Endometrial microvascular endothelial cells (primary cell): ENCODE measurements around the gene METTL27. TPM values are rescaled to one million over a fixed set of nuclear protein-coding genes. Genes with fewer than 3 reads are reported as not detected.
"Not testable (repeated sequence)": the region's sequence is repeated elsewhere in the genome, so short reads cannot be mapped to it uniquely, and the experiment has no call there.

Source experiments
- in situ Hi-C: cut with HindIII; loops from 2 replicates; pipeline ENCODE4 v1.10.0; 2017; ENCODE audit warnings: low sequenced_read_pairs, low pct_unique_long_range_greater_than_20kb; ENCODE audit errors: inconsistent ontology term
- total RNA-seq: library from RNA; depleted of rRNA; stranded (reverse); fragments of >200 nt; gene quantifications from one replicate; pipeline ENCODE4 v1.2.3, GENCODE V29; 2015; ENCODE audit errors: inconsistent ontology term

Gene METTL27
- total RNA-seq, 1 donor from 2014 or later = 3.6 TPM

DNA sequence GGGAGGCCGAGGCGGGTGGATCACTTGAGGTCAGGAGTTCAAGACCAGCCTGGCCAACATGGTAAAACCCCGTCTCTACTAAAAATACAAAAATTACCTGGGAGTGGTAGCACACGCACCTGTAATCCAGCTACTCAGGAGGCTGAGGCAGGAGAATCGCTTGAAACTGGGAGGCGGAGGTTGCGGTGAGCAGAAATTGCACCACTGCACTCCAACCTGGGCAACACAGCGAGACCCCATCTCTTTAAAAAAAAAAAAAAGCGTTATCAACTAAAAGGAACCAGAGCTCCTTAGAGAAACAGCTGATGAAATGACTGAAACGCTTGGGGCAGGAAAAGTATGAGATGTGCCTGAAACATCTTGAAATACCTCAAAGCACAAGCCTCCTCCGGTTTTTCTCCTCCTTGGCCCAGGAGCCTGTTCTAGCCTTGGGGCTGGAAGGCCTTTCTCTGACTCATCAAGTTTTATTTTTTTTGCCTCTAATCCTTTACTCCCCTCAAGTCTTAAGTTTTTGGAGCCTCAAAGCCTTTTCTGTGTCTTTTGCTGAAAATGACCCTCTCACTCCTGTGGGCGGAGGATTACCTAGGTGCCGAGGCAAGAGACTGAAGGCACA, 2.6 kb upstream of the METTL27 start:
- in situ Hi-C loops = no loop called here

DNA sequence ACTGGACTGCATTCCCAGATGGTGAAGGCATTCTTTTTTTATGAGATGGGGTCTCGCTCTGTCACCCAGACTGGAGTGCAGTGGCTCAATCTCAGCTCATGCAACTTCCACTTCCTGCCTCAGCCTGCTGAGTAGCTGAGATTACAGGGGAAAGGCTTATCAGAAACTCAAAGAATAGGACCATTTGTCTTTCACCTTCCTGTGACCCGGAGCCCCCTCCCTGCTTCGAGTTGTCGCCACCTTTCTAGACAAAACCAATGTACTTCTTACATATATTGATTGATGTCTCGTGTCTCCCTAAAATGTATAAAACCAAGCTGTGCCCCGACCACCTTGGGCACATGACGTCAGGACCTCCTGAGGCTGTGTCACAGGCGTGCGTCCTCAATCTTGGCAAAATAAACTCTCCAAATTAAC, 1.8 kb upstream of the METTL27 start:
- in situ Hi-C loops = no loop called here

DNA sequence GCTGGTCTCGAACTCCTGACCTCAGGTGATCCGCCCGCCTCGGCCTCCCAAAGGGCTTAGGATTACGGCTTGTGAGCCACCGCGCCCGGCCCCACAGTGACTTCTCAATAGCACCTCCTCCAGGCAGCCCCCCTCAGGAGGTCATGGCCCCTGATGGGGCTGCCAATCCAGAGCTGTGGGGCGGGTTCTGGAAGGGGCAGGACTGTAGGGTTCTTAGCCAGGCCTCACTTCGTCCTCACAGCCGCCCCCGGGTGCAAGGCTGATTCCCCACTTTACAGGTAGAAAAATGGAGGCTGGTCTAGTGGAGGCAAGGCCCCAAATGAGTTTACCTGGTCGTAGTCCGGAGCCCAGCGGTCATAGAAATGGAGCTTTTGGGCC, 638 bp downstream of the METTL27 start:
- in situ Hi-C loops = no loop called here

DNA sequence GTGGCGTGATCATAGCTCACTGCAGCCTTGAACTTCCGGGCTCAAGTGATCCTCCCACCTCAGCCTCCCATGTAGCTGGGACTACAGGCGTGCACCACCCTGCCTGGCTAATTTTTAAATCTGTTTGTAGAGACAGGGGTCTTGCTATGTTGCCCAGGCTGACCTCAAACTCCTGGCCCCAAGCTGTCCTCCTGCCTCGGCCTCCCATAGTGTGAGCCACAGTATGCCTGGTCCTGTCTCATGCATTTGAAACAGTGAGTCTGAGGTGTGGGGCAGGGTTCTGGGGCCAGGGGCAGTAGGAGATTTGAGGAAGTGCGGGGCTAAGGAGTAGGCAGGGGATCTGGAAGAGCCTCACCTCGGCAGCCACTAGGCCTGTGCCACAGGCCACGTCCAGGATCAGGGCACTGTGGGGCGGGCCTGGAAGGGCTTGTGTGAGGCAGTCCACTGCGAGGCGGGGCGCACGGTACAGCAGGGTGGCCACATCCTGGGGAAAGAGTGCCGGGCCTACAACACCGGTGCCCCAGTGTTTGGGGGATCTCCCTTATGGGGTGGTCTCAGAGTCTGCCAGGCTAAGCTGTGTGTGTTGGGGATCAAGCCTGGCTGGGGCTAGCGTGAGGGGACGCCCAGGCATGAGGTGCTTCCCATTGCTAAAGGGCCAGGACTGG, 1.5 kb downstream of the METTL27 start:
- in situ Hi-C loops = no loop called here

GRCh38 chr7:73839743-73840714, 2.3 kb downstream of the METTL27 start:
- in situ Hi-C loops = no loop called here

- in situ Hi-C loops = no loop called here
These were observed 3.0 kb downstream of the METTL27 start for GRCh38 chr7:73839290-73839689.

GRCh38 chr7:73838642-73839041, 3.7 kb downstream of the METTL27 start:
- in situ Hi-C loops = no loop called here

DNA sequence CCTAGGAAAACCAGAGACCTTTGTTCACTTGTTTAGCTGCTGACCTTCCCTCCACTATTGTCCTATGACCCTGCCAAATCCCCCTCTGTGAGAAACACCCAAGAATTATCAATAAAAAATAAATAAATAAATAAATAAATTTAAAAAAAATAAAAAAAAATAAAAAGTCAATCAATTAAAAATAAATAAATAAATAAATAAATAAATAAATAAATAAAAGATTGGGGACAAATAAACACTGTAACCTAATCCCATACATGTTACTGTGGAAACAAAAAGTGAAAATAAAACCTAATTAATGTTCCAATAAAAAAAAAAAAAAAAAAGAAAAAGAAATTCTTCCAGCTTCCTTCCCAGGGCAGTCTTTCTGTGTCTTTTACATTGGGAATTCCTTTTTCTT, 5.1 kb downstream of the METTL27 start:
- in situ Hi-C loops = not testable (repeated sequence)

DNA sequence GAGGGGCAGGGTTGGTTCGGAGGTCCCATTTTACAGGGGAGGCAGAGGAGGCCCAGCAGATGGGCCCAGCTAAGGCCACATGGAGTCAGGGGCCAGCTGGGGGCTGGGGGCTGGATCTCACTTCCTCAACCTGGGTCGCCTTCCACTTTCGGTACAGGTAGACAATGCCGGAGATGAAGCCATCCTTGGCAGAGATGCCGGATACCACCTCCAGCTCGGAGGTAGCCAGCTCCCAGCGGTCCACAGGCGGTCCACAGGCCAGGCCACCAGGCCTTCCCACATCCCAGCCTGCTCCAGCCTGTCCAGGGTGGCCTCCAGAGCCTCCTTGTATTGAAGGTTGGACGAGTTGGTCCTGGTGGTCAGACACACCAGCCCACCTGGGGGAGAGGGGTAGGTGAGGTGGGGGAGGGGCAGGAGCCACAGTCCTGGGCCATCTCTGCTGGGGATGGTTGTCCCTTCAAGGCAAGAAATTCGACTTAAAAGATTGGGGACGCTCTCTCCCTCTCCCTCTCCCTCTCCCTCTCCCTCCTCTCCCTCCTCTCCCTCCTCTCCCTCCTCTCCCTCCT, 7.6 kb downstream of the METTL27 start:
- in situ Hi-C loops = no loop called here

DNA sequence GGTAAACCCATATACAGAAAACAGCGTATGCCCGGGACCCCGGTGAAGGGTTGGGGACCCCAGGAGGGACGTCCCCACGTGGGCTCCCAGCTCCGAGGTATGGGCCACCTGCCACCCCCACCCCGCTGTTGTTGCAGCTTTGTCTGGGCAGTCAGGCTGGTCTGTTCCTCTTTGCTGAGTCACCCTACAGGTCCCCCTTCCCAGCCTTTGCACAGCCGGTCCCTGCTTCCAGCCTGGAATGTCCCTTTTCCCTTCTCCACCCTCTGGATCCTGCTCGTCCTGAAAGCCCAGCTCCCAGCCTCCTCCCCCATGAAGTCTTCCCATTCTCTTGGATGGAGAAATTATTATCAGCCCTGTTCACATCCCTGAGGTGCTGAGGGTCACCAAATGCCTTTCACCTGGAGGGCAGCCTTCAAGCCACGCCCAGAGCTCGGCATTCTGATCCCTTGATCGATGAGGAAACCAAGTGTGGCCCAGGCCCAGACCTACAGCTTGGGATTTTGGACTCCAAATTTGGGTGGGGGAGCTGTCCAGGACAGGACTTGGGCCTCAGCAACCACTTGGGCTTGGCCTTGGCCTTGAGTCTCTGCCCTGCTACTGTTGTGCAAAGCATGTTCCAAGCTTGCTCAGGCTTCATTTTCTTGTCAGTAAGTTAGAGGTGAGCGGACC, 8.9 kb downstream of the METTL27 start:
- in situ Hi-C loops = no loop called here

DNA sequence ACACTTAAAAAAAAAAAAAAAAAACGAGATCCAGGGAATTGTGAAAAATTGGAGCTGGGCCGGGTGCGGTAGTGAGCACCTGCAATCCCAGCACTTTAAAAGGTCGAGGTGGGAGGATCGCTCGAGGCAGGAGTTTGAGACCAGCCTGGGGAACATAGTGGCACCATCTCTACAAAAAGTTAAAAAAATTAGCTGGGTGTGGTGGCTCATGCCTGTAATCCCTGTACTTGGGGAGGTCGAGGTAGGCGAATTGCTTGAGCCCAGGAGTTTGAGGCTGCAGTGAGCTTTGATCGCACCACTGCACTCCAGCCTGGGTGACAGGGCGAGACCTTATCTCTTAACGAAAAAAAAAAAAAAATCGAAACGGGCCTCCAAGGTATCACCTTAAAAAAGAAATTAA, 9.5 kb downstream of the METTL27 start:
- in situ Hi-C loops = no loop called here

DNA sequence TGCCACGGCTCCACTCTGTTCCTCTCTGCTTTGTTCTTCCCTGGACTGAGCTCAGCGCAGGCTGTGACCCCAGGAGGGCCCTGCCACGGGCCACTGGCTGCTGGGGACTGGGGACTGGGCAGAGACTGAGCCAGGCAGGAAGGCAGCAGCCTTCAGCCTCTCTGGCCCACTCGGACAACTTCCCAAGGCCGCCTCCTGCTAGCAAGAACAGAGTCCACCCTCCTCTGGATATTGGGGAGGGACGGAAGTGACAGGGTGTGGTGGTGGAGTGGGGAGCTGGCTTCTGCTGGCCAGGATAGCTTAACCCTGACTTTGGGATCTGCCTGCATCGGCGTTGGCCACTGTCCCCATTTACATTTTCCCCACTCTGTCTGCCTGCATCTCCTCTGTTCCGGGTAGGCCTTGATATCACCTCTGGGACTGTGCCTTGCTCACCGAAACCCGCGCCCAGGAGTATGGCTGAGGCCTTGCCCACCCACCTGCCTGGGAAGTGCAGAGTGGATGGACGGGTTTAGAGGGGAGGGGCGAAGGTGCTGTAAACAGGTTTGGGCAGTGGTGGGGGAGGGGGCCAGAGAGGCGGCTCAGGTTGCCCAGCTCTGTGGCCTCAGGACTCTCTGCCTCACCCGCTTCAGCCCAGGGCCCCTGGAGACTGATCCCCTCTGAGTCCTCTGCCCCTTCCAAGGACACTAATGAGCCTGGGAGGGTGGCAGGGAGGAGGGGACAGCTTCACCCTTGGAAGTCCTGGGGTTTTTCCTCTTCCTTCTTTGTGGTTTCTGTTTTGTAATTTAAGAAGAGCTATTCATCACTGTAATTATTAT, 10.3 kb downstream of the METTL27 start:
- in situ Hi-C loops = no loop called here

- in situ Hi-C loops = no loop called here
These were observed 10.8 kb downstream of the METTL27 start for GRCh38 chr7:73831584-73831833.

DNA sequence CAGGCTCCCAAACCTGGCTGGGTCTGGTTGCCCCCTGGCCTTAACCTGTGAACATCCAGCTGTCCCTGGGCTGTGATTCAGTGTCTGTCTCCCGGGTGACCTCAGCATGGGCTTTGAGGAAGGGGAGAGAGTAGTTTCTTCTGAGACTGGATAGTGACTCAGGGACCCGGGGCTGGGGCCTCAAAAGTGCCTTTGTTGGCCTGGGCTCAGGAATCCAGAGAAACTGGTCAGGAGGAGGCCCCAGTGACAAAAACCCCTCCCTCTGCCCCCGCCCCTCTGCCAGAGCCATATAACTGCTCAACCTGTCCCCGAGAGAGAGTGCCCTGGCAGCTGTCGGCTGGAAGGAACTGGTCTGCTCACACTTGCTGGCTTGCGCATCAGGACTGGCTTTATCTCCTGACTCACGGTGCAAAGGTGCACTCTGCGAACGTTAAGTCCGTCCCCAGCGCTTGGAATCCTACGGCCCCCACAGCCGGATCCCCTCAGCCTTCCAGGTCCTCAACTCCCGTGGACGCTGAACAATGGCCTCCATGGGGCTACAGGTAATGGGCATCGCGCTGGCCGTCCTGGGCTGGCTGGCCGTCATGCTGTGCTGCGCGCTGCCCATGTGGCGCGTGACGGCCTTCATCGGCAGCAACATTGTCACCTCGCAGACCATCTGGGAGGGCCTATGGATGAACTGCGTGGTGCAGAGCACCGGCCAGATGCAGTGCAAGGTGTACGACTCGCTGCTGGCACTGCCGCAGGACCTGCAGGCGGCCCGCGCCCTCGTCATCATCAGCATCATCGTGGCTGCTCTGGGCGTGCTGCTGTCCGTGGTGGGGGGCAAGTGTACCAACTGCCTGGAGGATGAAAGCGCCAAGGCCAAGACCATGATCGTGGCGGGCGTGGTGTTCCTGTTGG, 11.4 kb downstream of the METTL27 start, which contains the start of gene CLDN4:
TSS of gene CLDN4 (plus strand) at position 316 of the 903 bp plus-strand sequence. CDS start at position 522, 206 bp downstream.
- in situ Hi-C loops = no loop called here

DNA sequence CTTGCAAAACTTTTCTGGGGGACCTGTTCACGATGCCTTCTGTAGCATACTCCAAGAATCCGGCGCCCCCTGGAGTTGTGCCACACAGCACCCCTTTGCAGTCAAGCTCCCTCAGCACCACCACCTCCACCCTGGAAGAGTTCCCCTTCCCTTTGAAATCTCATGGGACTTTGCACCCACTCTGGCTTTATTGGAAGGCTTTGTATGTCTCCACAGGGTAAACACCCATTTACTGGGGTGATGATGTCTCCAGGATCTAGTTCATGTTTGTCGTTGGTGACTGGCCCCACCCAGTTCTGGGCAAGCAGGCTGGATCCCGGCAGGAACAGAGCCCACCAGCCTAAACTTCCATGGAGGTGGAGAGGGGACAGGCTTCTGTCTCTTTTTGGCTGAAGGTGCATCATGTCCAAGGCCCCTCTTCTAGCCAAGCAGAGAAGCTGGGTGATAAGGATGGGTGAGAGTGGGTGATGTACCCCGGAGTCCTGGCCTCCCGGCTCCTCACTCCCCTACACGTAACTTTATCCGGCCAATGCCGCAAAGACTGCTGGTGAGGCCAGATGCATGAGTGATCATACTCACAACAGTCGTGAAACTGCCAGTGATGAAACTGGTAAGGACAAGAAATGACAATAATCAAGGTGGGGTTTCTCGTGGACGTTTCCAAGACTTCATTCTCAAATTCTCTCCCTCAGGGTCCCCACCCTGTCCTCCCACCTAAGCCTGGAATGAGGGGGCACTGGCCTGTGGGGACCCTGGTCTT, 12.2 kb downstream of the METTL27 start:
- in situ Hi-C loops = no loop called here

DNA sequence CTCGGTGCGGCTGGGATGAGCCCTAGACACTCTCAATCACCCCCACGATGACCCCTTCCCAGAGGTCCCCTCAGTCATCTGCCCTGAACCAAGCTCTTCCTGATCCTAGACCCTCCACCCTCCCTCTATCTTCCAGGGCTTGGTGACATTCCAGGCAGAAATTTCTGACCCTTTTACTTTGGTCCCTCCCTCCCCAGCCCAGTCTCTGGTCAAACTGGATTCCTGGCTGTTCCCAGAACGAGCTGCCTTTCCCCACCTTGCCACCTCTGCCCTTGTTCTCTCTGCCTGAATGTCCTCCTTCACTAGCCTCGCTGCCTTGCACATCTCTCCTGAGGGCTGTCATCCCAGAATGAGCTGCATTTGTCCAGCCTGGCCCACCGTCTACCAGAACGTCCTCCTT, 12.8 kb downstream of the METTL27 start:
- in situ Hi-C loops = no loop called here

DNA sequence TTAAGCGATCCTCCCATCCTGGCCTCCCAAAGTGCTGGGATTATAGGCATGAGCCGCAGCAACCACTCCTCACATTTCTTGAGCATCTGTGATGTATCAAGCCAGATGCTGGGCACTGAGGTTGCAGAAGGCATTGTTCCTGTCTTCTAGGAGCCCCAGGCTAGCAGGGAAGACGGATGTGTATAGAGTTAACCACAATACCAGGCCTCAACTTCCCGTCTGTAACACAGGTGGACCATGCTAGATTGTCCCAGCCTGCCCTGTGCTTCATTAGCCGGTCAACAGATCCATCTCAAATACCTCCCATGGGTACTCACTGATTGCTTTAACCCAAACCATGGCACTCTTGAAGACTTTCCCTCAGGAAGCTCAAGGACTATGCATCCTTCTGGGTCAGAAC, 13.3 kb downstream of the METTL27 start:
- in situ Hi-C loops = no loop called here
